Nephron progenitor cell (in vitro differentiated cells): Measurements from ENCODE around the gene ARMCX4.

Source experiments
- DNase-seq: peaks from one replicate; pipeline ENCODE4 v3.0.0; 2021
- H3K27ac Mint-ChIP-seq: 2 replicates; pipeline ENCODE4 v1.8.0; 2021; ENCODE audit warnings: mild to moderate bottlenecking, moderate library complexity, mixed read lengths
- H3K27me3 Mint-ChIP-seq: 2 replicates; pipeline ENCODE4 v1.8.0; 2021; ENCODE audit warnings: mild to moderate bottlenecking, low read depth, mixed read lengths; ENCODE audit not compliant: poor library complexity
- H3K36me3 Mint-ChIP-seq: 2 replicates; pipeline ENCODE4 v1.8.0; 2021; ENCODE audit warnings: low read depth, mixed read lengths
- H3K4me1 Mint-ChIP-seq: 2 replicates; pipeline ENCODE4 v1.8.0; 2021; ENCODE audit warnings: mixed read lengths
- H3K4me3 Mint-ChIP-seq: 2 replicates; pipeline ENCODE4 v1.8.0; 2021; ENCODE audit warnings: mild to moderate bottlenecking, moderate library complexity, mixed read lengths
- H3K9me3 Mint-ChIP-seq: 2 replicates; pipeline ENCODE4 v1.8.0; 2021; ENCODE audit warnings: mild to moderate bottlenecking, moderate library complexity, mixed read lengths
- TF ChIP-seq, protein P1 (sequence below): fragments of 200-600 bp; sonication (generic); IDR thresholded peaks from 2 replicates; pipeline ENCODE4 v1.5.0; 2021; ENCODE audit warnings: antibody characterized with exemption

ARMCX4 gene

DNA sequence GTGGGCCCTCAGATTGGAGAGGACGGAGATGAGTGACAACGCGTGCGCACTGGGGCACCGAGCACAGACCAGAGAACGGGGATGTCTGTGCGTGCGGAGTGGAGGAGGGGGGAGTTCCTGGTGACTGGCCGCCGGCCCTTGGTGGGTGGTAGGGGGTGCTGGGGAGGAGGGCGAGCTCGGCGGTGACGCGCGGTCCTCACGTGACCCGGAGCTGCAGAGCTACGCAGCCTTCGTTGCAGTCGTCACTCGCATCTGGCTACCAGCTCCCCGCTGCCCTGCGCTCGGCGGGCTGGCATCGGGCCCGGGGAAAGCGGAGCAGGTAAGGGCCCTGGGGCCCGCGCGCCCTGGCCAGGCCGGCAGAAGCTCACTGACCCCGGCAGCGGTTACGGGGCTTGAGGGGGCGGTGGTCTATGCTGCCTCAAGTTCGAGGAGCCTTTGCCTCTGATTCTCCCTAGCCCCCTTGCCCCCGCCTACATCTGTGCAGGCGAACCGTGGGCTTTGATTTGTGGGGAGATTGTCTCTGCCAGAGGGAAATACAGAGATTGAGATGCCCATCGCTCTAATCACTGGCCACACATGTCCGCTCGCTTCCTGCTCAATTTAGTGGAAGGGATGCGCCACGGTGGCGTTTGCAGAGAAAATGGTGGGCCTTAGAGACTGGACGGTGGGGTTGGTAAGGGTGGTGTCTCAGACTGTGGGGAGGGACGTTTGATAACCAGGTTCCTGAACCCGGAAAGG, at the start of gene ARMCX4:
Gene ARMCX4, plus strand, starts transcription at position 245 of the 738 bp plus-strand sequence. CDS start 3,134 bp downstream, outside the sequence.
- peaks cover 42% of the 10 kb centered on the region for H3K9me3 Mint-ChIP-seq

DNA sequence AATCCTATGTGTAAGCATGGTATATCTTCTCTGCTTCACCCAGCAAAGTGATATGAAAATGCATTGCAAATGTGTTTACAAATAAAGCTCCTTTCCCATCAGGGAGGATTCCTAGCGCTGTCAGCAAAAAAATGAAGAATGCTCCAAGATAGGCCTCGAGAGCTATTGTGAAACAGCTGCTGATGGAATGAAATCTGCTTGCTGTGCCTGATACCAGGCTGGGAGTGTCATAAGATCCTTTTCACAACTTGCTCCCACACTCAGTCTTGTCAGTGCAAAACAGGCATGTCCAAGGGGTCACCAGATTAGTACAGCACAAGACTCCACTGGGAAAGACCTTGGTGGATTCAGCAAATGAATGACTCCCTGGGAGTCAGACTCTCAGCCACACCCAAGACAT, 43.2 kb upstream of the ARMCX4 start:
- H3K27ac Mint-ChIP-seq = no peak overlapping the region

More for the DNA sequence above, at the start of gene ARMCX4:
- H3K27me3 Mint-ChIP-seq = no peaks in the 10 kb centered on the region
- H3K4me3 Mint-ChIP-seq = peak within 1 kb of the TSS; percentile 89
- DNase-seq = peak; percentile 70
- TF ChIP-seq, protein P1, sequence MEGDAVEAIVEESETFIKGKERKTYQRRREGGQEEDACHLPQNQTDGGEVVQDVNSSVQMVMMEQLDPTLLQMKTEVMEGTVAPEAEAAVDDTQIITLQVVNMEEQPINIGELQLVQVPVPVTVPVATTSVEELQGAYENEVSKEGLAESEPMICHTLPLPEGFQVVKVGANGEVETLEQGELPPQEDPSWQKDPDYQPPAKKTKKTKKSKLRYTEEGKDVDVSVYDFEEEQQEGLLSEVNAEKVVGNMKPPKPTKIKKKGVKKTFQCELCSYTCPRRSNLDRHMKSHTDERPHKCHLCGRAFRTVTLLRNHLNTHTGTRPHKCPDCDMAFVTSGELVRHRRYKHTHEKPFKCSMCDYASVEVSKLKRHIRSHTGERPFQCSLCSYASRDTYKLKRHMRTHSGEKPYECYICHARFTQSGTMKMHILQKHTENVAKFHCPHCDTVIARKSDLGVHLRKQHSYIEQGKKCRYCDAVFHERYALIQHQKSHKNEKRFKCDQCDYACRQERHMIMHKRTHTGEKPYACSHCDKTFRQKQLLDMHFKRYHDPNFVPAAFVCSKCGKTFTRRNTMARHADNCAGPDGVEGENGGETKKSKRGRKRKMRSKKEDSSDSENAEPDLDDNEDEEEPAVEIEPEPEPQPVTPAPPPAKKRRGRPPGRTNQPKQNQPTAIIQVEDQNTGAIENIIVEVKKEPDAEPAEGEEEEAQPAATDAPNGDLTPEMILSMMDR = no peak
- H3K27ac Mint-ChIP-seq = peak within 1 kb of the TSS; percentile 58
- H3K36me3 Mint-ChIP-seq = peaks cover 30% of the 10 kb centered on the region
- peaks cover 21% of the 10 kb centered on the region for H3K4me1 Mint-ChIP-seq

DNA sequence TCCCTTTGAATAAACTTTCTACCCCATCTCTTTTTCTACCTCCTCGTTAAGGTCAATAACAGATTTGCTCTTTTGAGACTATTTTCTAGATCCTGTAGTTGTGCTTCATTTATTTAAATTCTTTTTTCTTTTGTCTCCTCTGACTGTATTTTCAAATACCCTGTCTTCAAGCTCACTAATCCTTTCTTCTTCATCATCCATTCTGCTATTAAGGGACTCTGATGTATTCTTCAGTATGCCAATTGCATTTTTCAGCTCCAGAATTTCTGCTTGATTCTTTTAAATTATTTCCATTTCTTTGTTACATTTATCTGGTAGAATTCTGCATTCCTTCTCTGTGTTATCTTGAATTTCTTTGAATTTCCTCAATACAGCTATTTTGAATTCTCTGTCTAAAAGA, 36.0 kb upstream of the ARMCX4 start:
- H3K9me3 Mint-ChIP-seq = peaks cover 57% of the 10 kb centered on the region
- H3K4me3 Mint-ChIP-seq = no peak overlapping the region
- H3K27ac Mint-ChIP-seq = no peak overlapping the region
- peaks cover 62% of the 10 kb centered on the region for H3K36me3 Mint-ChIP-seq
- H3K4me1 Mint-ChIP-seq = no peaks in the 10 kb centered on the region
- DNase-seq = no peak
- TF ChIP-seq, protein P1 = no peak
- H3K27me3 Mint-ChIP-seq = no peaks in the 10 kb centered on the region

More for the DNA sequence above, 43.2 kb upstream of the ARMCX4 start:
- DNase-seq = no peak
- Mint-ChIP-seq H3K4me1 (no peaks in the 10 kb centered on the region), H3K9me3 (peaks cover 74% of the 10 kb centered on the region), H3K4me3 (no peak overlapping the region), H3K27me3 (no peaks in the 10 kb centered on the region), H3K36me3 (peaks cover 73% of the 10 kb centered on the region)
- TF ChIP-seq, protein P1 = no peak

DNA sequence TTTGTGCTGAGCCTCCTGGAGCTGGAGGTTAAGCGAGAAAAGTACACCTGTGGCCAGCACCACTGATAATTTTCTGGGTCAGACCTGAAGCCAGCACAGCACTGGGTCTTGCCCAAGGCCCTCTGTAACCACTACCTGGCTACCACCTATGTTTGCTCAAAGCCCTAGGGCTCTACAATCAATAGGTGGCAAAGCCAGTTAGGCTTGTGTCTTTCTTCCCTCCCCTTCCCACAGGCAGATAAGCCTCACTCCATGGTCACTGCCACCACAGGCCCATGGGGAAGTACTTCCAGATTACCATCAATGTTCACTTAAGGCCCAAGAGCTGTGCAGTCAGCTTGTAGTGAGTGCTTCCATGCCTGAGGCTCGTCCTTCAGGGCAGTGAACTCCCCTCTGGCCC, 35.2 kb upstream of the ARMCX4 start:
- Mint-ChIP-seq H3K4me3 (no peak overlapping the region), H3K4me1 (no peaks in the 10 kb centered on the region), H3K9me3 (peaks cover 55% of the 10 kb centered on the region), H3K36me3 (peaks cover 69% of the 10 kb centered on the region), H3K27ac (no peak overlapping the region), H3K27me3 (no peaks in the 10 kb centered on the region)
- TF ChIP-seq, protein P1 = no peak
- no peak for DNase-seq

DNA sequence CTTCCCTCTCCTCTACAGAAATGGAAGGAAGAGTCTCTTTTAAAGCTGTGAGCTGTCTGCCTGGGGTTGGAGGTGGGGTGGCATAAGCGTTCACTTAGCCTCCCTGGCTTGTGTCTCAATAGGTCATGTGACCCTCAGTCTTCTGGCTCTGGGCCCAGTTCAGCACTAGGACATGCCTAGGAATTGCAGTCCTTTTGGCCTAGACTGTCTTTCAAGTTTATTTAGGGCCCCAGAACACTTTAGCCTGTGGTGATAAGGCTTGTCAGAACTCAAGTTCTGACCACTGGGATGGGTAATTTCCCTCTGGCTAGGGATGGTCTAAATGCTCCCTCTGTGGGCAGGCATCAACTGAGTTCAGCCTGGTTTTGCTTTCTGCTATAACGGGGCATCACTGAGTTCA, 34.3 kb upstream of the ARMCX4 start:
- H3K27ac Mint-ChIP-seq = no peak overlapping the region
- peaks cover 56% of the 10 kb centered on the region for H3K9me3 Mint-ChIP-seq
- DNase-seq = no peak
- H3K4me1 Mint-ChIP-seq = no peaks in the 10 kb centered on the region
- no peak overlapping the region for H3K4me3 Mint-ChIP-seq
- no peaks in the 10 kb centered on the region for H3K27me3 Mint-ChIP-seq
- TF ChIP-seq, protein P1 = no peak
- H3K36me3 Mint-ChIP-seq = peaks cover 76% of the 10 kb centered on the region

DNA sequence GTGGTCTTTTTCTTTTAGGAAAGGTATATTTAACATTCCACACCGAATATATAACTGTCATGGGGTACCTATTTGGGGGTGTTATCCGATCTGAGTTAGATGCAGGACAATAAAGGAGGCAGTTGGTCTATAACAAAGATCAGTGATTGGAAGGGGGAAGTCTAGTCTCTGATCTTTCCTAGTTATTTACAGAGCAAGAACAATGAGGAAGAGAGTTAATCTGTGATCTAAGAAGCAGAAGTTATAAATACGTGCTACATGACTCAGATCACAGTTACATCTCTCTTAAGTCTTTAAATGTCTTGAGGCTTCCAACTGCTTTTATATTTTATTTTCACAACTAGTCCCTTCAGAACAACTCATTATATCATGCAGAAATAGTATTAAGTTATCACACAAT, 33.2 kb upstream of the ARMCX4 start:
- Mint-ChIP-seq H3K27ac (no peak overlapping the region), H3K27me3 (no peaks in the 10 kb centered on the region), H3K4me1 (no peaks in the 10 kb centered on the region)

More for the DNA sequence above, 33.2 kb upstream of the ARMCX4 start:
- no peak for DNase-seq
- TF ChIP-seq, protein P1 = no peak
- Mint-ChIP-seq H3K4me3 (no peak overlapping the region), H3K36me3 (peaks cover 74% of the 10 kb centered on the region), H3K9me3 (peaks cover 55% of the 10 kb centered on the region)
